H1 (cell line): Measurements from ENCODE around the gene TNFRSF13B. TPM values are rescaled to one million over a fixed set of nuclear protein-coding genes. Genes with fewer than 3 reads are reported as not detected.

Experiments used
- POU5F1 ChIP-seq: IDR thresholded peaks from 2 replicates; pipeline ENCODE4 v1.6.1; 2011; ENCODE audit warnings: low read depth, mild to moderate bottlenecking, low read length, moderate library complexity
- polyA plus RNA-seq, 7 experiments: library from polyadenylated mRNA; depleted of rRNA in 3 of 7; stranded (reverse) in 5 of 7; unstranded in 2 of 7; fragments of >200 nt in 5 of 7; fragments of 200-250 nt in 2 of 7; gene quantifications; 1 replicate in 5 of 7; 2 replicates in 1 of 7; 4 replicates in 1 of 7; pipeline versions ENCODE4 v1.2.1 to v1.2.3, GENCODE V29; 2011 to 2013; ENCODE audit warnings: missing spikeins in 2 of 7, mixed read lengths in 2 of 7
- total RNA-seq: library from RNA; stranded (reverse); fragmentation: NEBNext Ultra II Directional; extraction: Animal tissue kit (Norgen Biotek cat#: 25700); gene quantifications from 2 replicates; pipeline ENCODE4 v1.2.1, GENCODE V29; 2021
- TF ChIP-seq, protein P1 (sequence below): IDR thresholded peaks from 2 replicates; pipeline ENCODE4 v1.6.1; 2012; ENCODE audit warnings: inconsistent platforms

Gene TNFRSF13B
- total and polyA plus RNA-seq, 2 of the 8 experiments (the other 6 are each of a cell fraction or from before 2014, with no cell fraction given): not detected

DNA sequence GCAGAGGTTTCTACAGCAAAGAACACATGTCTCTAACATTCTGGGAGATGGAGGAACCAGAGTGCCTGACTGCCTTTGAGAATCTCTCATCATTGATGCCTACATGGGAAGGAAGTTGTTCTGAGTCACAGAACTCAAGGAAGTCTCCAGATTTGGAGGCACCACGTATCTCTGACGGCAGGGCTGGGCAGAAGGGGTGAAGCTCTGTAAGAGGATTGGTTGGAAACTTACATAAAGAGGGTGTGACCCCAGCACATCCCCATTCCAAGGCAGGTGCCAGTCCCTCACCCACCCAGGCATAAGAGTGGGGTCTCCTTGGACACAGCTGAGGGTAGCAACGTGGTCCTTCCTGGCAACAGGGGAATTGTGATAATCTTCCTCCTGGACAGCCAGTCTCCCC, 17.4 kb downstream of the TNFRSF13B start (continued):
- TF ChIP-seq, protein P1, sequence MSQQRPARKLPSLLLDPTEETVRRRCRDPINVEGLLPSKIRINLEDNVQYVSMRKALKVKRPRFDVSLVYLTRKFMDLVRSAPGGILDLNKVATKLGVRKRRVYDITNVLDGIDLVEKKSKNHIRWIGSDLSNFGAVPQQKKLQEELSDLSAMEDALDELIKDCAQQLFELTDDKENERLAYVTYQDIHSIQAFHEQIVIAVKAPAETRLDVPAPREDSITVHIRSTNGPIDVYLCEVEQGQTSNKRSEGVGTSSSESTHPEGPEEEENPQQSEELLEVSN: no peak
- TF ChIP-seq POU5F1: no peak
- TF ChIP-seq, all 59 proteins: peak for 0
